HG03139 (cell line): ENCODE measurements around the gene MAP3K8.

Experiments
- ATAC-seq: cut with Tn5 transposase; IDR thresholded peaks from one replicate; pipeline ENCODE4 v1.9.1; 2021; ENCODE audit not compliant: unreplicated experiment

The MAP3K8 gene

DNA sequence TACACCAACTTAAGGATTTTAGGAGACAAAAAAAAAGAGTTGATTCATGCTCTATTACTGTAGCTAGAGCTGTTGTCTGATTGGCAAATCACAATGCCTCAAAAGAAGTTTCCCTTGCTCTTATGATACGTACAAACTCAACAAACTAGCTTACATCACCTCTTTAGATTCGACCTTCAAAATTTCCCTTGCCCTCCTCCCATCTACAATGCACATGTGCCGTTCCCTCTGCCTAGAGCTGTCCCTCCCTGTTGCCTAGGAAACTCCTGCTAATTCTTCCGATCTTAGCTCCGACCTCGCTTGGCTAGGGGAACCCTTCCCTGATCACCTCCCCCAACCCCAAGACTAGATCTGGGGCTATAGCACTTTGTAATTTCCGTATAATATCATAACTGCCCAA is 55.4 kb downstream of the MAP3K8 start:
- no peak for ATAC-seq

DNA sequence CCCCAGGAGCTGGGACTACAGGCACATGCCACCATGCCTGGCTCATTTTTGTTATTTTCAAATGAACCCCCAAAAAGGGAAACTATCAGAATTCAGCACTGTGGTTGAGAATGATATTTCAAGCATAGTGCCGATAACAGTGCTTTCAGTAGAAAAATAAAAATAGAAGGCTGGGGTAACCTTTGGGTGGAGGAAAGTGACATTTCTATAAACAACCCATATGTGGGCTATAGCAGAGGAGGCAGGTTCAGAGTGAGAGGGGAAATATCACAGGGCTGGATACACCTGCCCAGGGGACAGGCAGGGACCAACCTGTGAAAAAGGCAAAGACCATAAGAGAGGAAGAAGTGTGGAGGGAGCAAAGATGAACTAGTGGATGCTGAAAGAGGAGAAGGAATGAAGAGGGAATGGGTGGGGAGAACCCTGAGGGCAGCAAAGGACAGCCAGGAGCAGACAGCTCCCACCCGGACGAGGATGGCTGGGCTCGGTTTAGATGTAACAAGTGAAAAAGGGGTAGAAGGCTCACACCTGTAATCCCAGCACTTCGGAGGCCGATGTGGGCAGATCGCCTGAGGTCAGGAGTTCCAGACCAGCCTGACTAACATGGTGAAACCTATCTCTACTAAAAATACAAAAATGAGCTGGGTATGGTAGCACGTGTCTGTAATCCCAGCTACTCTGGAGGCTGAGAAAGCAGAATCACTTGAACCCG is 56.5 kb downstream of the MAP3K8 start:
- ATAC-seq: no peak

GRCh38 chr10:30491204-30491915 is 57.4 kb downstream of the MAP3K8 start:
- ATAC-seq: no peak

- ATAC-seq: no peak
Observed at GRCh38 chr10:30491916-30492515, 58.0 kb downstream of the MAP3K8 start.

DNA sequence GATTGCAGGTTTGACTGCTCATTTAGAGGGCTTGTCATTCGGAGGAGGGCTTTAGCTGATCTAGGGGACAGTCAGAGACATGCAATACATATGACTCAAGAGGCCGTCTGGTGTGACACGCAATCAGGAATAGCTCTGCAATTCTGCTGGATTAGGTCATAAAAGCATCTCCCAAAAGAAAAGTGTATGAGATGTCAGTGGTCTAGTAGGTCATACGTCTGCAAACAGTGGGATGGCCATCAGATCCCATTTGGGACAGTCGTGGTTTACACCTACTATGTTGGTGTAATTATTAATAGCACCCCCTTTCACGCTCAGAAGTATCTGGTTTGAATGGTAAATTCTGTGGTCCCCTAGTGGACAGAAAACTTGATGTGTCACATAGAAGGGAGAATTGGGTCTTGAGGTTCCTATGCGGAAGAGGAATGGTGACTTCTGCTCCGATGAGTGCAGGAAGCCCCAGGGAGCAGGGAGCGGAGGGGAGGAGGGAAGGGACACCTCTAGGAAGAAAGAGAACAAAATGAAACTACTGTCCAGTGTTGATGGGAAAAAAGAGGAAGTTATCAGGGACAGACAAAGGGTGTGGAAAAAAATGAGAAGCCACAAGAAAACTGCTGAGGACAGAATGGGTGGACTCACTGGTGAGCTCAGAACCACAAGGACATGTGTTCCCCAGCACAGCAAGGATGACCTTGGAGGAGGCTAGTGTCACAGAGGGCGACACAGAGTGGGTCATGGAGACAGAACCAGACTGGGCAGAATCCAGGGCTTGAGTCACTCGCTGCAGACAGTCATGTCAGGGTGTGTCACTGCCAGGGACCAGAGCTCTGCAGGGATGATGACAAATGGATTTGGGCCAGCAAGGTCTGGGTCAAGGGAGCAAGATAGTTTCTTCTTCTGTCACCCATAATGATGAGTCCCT is 59.9 kb downstream of the MAP3K8 start:
- peak; percentile 42 for ATAC-seq

DNA sequence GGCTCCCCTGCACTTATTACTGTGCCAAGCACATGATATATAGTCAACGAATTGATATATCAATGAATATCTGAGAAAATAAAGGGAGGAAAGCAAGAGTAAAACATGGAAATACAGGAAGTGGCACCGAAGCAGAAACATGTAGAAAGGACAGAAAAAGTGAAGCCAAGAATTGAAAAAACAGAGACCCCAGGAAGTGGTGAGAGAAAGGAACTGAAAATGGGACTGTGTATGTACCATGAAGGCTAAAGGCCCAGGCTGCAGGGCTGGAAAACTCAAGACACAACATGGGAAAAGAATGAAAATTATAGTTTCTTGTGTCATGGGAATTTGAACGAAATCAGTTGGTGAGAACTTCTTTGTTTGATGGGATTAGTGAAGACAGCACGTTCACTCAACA is 60.6 kb downstream of the MAP3K8 start:
- ATAC-seq: no peak

DNA sequence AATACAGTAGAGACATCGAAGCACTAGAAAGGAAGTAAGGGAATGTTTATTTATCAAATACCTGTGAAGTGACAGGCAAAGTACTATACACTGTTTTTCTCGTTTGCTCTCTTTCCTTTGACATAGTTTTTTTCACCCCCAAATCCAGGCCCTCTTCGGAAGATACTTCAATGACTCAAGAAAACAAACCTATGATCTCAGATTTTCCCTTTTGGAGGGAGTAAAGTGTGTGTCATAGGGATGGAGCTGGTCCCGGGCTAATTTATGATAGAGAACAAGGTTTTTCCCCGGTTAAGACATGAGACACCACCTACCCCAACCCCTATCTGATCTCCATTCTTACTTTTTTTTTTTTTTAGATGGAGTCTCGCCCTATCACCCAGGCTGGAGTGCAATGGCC is 61.7 kb downstream of the MAP3K8 start:
- ATAC-seq: no peak

GRCh38 chr10:30499816-30500215 is 65.8 kb downstream of the MAP3K8 start:
- no peak for ATAC-seq

DNA sequence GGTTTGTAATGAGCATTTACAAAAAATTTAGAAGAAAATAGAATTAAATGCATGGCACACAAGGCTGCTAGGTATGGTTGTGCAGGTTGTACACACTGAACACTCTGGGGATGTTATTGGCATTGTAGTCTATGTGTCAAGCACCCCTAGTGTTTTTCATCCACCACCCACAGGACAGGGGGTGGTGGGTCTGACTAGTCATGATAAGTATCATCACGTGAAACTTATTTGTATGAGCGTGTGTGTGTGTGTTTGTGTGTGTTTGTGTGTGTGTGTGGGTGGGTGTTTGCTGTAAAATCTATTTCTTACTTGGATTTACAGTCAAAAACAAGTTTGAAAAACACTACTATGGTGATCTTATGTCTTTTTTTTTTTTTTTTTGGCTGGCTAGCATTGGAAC is 66.5 kb downstream of the MAP3K8 start:
- no peak for ATAC-seq

DNA sequence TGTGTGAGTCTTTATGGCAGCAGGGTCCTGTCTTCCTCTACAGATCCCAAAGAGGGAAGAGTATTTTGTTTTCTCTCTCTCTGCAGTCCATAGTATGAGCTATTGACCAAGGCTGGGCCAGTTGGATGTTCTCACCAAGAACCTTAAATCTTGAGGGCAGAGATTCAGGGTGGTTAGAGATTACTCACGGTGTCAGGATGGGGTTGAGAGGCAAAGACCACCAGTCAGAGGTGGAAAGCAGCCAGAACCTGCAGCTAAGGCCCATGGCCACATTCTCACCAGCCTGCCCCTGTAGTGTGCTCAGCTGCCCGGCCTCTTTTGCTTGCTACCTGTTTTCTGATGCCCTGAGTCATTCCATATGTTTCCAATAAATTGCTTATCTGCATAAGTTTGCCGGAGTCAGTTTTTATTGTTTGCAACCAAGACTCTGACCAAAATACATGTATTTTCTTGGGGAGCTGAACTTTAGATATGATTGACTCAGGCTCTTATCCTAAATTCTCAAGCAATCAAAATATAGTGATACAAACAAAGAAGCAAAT is 67.0 kb downstream of the MAP3K8 start:
- no peak for ATAC-seq

- peak; percentile 76 for ATAC-seq
Observed at GRCh38 chr10:30502266-30503060, 68.5 kb downstream of the MAP3K8 start.

DNA sequence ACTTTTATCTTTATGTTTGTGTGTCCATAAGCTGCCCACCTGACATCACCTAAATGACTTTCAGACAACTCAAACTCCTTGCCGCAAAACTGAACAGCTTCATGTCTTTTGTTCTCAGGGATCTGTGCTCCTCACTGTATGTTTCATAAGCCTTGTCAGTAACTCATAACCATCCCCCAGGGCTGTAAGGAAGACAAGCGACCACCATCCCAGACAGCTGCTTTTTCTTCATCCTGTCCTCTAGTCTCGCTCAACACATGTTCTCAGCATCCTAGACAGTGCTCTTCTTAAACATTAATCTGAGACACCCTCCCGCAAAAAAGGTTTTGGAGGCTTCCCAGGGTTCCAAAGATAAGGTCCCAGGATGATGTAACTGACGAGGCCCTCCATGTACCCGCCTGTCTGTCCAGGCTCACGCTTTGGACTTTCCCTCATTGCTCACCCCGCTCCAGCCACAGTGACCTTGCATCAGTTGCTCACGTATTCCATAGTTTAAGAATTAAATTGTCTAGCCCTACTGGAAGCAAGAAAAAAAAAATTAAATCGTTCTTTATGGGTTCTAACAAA is 69.8 kb downstream of the MAP3K8 start:
- no peak for ATAC-seq

- no peak for ATAC-seq
Observed at GRCh38 chr10:30505543-30506298, 71.7 kb downstream of the MAP3K8 start.

DNA sequence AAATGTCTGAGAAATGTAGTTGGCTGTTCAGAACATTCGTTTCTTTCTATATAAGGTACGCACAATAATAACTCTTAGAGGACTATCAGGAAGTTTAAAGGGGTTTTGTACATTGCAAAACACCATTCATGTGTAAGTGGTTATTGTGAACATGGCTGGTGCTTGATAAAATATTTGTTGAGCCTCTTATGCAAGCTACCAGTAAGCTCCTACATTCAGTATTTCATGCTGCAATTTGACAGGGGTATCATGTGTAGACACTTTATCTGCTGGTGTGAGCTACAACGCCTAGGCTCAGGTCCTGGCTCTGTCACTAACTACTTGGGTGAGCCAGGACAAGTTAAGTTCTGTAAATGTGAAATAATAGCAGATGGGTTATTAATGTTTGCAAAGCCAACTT is 75.5 kb downstream of the MAP3K8 start:
- ATAC-seq: no peak

DNA sequence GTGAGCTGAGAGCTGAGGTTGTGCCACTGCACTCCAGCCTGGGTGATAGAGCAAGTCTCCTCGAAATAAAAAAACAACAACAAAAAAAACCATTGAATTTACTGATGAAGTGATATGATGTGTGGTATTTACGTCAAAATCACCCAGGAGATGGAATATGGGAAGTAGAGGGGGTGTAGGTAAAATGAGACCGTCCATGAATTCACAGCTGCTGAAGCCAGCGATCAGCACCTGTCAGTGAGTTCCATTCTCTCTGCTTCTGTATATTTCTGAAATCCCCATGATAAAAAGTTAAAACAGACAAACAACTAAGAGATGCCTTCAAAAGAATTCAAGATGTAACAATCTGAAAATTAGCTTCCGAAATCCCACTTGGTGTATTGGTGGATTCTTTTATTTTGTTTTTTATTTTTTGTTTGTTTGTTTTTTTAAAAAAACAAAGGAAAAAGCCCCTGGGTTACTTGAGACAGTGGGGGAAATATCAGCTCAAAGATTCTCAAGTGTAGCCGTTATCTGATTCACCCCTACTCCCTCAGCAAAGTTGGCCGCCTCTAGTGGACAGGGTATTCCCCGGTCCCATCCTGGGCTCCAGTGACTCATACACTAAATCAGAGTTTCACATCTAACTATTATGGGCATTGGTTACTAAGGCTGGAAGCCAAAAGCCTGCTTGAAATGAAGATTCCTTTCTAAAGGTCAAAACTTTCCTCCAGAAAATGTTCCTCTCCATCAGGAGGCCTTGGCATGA is 76.4 kb downstream of the MAP3K8 start:
- peak; percentile 87 for ATAC-seq

DNA sequence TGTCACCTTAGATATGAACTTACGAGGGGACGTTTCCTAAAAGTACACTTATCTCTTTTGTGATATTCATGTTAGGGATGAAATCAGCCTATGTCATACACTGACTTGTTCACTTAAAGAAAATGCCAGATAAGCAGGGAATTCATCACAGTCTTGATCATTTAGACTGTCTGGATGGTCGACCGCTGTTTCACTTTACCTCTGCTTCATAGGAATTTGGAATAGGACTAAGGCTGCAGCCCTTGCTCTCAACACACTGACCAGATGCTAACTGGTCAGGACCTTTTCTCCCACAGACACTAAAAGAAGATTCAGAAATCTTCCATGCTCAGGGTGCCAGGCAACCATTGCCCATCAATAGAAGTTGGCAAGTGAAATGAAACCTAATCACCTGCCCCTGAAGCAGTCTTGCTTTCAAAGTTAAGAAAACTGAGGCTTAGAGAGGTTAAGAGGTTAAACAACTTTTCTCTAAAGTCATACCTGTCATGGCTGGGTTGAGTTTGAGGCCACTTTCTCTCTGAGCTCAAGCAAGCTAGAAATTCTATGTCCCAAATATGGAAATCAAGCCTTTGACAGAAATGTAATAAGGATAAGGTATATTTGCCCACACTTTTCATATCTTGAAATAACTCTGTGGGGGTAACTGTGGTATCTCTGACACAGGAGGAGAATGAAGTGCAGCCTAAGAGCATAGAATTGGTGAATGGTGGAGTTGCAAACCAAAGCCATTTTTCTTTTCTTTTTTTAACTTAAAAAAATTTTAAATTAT is 77.1 kb downstream of the MAP3K8 start:
- ATAC-seq: peak; percentile 28
